ENCODE data around the gene IRS2.

The IRS2 gene

DNA sequence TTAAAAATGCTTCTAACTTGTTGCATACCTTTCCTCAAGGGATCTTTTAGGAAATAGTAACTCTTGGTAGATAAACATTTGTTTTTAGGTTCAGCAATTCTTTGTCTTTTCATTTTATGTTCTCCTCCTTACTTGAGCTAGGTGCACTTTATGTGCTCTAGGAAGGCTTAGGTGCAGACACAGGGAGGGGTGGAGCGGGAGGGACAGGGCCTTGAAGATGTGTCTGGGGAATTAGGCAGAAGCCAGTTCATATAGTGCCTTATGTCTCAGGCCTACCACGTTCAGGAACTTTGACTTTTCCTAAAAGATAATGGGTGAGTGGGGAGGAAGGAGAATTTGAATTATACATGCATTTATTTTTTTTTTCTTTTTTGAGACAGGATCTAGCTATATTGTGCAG, 37.7 kb downstream of the IRS2 start:
- DNase-seq (ENCODE audit: low read depth), result no peak
- H3K4me3 ChIP-seq (ENCODE audit: low read depth, low read length), result no peak overlapping the region
- TF ChIP-seq, protein P1, sequence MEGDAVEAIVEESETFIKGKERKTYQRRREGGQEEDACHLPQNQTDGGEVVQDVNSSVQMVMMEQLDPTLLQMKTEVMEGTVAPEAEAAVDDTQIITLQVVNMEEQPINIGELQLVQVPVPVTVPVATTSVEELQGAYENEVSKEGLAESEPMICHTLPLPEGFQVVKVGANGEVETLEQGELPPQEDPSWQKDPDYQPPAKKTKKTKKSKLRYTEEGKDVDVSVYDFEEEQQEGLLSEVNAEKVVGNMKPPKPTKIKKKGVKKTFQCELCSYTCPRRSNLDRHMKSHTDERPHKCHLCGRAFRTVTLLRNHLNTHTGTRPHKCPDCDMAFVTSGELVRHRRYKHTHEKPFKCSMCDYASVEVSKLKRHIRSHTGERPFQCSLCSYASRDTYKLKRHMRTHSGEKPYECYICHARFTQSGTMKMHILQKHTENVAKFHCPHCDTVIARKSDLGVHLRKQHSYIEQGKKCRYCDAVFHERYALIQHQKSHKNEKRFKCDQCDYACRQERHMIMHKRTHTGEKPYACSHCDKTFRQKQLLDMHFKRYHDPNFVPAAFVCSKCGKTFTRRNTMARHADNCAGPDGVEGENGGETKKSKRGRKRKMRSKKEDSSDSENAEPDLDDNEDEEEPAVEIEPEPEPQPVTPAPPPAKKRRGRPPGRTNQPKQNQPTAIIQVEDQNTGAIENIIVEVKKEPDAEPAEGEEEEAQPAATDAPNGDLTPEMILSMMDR (IDR thresholded peaks at IDR 0.05; ENCODE audit: control insufficient read depth, extremely low read depth, insufficient read depth), result no peak

DNA sequence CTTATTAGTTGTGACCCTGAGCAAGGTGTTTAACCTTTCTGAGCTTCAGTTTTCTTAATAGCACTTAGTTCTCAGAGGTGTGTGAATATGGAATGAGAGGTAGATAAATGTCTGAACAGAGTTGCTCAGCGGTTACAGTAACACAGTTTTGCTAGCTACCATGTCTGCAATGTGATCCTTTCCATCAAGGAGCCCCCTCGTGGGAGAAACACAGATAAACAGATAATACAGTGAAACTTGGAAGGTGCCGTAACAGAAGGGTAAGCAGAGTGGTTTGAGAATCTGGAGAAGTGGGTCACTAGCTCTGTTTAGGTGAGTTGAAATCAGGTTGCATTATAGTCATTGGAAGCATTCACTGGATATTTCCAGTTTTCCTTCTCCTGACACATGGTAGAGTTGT, 38.9 kb downstream of the IRS2 start:
- DNase-seq (ENCODE audit: low read depth), result no peak
- TF ChIP-seq, protein P1 (IDR thresholded peaks at IDR 0.05; ENCODE audit: control insufficient read depth, extremely low read depth, insufficient read depth), result no peak
- no peak overlapping the region for H3K4me3 ChIP-seq (ENCODE audit: low read depth, low read length)

DNA sequence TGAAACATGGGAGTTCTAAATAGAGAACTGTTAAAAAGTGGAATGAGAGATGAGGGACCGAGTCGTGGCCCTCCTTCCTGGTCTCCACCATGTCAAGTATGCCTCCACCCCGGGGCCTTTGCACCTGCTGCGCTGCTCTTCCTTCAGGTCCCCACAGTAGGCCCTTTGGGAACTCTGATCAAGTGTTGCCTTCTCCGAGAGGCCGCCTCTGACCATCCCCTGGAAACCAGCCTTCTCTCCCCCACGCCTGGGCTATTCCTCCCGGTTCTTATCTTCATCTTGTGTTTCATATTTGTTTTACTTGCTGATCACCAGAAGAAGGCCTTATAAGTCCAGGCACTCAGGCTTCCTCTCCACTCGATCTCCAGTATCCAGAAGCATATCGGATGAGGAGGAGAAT, 40.0 kb downstream of the IRS2 start:
- no peak for DNase-seq (ENCODE audit: low read depth)
- H3K4me3 ChIP-seq (ENCODE audit: low read depth, low read length), result no peak overlapping the region
- TF ChIP-seq, protein P1 (IDR thresholded peaks at IDR 0.05; ENCODE audit: control insufficient read depth, extremely low read depth, insufficient read depth), result no peak

DNA sequence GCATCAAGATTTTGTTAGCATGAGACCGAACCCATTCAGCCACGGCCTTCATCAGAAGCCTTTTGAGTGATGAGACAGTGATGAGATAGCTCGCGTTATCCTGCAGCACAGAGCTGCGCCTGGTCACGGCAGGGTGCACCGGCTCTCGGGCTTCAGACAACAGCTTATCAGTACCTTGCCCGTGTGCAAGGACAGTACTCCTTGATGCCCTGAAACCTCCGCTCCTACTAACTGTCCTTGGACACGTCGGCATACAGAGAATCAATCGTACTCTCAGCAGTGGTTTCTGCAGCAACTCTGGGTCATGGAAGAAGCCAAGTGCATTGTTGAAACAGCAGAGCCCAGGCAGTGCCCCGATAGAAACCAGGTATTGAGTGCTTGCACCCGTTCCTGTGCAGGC, 40.7 kb downstream of the IRS2 start:
- TF ChIP-seq, protein P1 (IDR thresholded peaks at IDR 0.05; ENCODE audit: control insufficient read depth, extremely low read depth, insufficient read depth), result no peak
- no peak for DNase-seq (ENCODE audit: low read depth)

DNA sequence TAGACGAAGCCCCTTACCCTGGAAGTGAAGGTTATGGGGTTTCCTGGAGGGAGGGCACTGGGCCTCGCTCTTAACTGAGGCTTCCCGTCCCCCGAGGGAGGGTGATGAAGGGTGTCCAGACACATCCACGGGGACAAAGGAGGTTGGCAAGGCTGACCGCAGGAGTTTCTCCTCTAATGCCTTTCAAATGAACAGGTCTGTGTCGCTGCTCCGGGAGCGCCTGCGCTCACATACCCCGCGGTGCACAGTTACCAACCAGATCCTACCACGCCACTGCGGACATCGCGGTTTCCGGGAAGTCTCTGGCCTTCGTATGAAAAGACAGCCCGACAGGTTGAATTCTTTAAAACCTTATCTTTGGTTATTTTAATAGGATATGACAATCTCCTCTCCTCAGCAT, 41.3 kb downstream of the IRS2 start:
- no peak overlapping the region for H3K4me3 ChIP-seq (ENCODE audit: low read depth, low read length)
- DNase-seq (ENCODE audit: low read depth), result no peak
- TF ChIP-seq, protein P1 (IDR thresholded peaks at IDR 0.05; ENCODE audit: control insufficient read depth, extremely low read depth, insufficient read depth), result no peak

More for the DNA sequence above, 40.7 kb downstream of the IRS2 start:
- no peak overlapping the region for H3K4me3 ChIP-seq (ENCODE audit: low read depth, low read length)

DNA sequence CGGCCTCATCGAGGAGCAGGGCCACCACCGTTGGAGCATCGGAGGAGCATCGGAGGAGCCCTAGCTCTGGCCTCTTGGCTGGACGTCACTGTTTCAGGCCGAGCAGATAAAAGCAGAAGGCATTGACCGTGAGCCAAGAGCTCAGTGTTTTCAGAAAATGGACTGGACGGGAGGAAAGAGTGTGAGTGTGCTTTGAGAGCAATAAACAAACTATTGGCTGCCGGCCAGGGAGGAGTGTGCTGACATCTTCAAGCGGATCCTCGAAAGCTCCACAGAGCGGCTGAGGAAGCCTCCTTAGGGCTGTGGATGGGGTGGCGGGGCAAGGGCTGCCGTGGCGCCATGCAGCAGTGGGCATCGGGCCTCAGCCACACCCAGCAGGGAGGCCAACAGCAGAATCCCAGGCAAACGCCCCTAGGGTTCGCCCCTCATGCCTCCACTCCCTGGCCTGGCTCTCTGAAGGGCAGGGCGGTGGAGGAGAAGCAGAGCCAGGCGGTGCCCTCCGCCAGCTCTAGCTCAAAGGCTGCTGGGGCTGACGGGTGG, 41.8 kb downstream of the IRS2 start:
- DNase-seq (ENCODE audit: low read depth), result peak; percentile 81
- TF ChIP-seq, protein P1 (IDR thresholded peaks at IDR 0.05; ENCODE audit: control insufficient read depth, extremely low read depth, insufficient read depth), result no peak
- no peak overlapping the region for H3K4me3 ChIP-seq (ENCODE audit: low read depth, low read length)
